Sigmoid colon (tissue), 4 donors: Measurements from ENCODE around the gene MACROD2.

Experiments used
- CTCF ChIP-seq, 4 experiments: fragments of 450-650 bp in 3 of 4; fragments of 200-600 bp in 1 of 4; IDR thresholded peaks; one replicate each; pipeline ENCODE4 v1.5.1; 2016 to 2019; ENCODE audit warnings: antibody characterized with exemption in 4 of 4, mild to moderate bottlenecking in 3 of 4, moderate library complexity in 2 of 4
- POLR2A ChIP-seq, 2 donors: fragments of 450-650 bp; IDR thresholded peaks; one replicate each; pipeline ENCODE4 v1.6.1; 2016; ENCODE audit warnings: antibody characterized with exemption in 2 of 2, mild to moderate bottlenecking in 2 of 2, moderate library complexity in 2 of 2
- POLR2AphosphoS5 ChIP-seq, 4 donors: sonication (generic); formaldehyde crosslinking; IDR thresholded peaks; one replicate each; pipeline ENCODE4 v1.6.1; 2017; ENCODE audit warnings: antibody characterized with exemption in 4 of 4

DNA sequence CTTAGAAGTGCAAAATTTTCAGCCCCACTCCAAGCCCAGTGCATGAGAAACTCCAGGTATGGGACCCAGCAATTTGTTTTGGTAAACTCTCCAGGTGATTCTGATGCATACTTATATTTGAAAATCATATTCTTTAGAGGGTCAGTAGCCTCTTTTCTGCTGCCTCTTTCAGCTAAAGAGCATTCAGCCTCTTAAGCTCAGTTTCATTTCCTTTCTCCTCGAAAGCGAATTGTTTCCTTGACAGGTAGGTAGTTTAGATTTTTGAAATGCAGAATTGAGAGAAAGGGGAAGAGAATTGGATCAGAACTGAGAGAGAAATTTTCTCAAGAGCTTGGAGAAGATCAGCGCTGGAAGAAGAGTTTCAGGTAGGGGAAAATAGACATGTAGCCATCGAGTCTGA, 1337.9 kb downstream of the MACROD2 start:
- TF ChIP-seq CTCF (IDR thresholded peaks at IDR 0.05) (no peak), POLR2AphosphoS5 (IDR thresholded peaks at IDR 0.05) (no peak), POLR2A (IDR thresholded peaks at IDR 0.05) (no peak)
